CD8-positive, alpha-beta memory T cell (primary cell): Measurements from ENCODE around the gene PLIN5. TPM values are rescaled to one million over a fixed set of nuclear protein-coding genes. Genes with fewer than 3 reads are reported as not detected.
"Not testable (repeated sequence)": the region's sequence is repeated elsewhere in the genome, so short reads cannot be mapped to it uniquely, and the experiment has no call there.

Source experiments
- CTCF ChIA-PET: fragments of 350-600 bp; sonication (Branson Sonifier 250); formaldehyde crosslinking; loops from one replicate; lab custom pipeline; 2021; ENCODE audit warnings: antibody characterized with exemption; lab: Charles Lee
- POLR2A ChIA-PET: fragments of 350-600 bp; sonication (Branson Sonifier 250); formaldehyde crosslinking; loops from one replicate; lab custom pipeline; 2021; ENCODE audit warnings: antibody characterized with exemption; lab: Charles Lee
- DNase-seq, 5 donors: peaks; one replicate each; pipeline versions ENCODE4 v3.0.0 to v3.0.0-alpha.2; 2020 to 2022; ENCODE audit warnings: mixed read lengths in 1 of 5
- H3K27ac ChIP-seq: one replicate; pipeline ENCODE4 v1.7.0; 2013; ENCODE audit warnings: low read depth, mild to moderate bottlenecking, low read length, moderate library complexity
- H3K27me3 ChIP-seq: 2 replicates; pipeline ENCODE4 v1.7.0; 2013; ENCODE audit warnings: low read length, mild to moderate bottlenecking; ENCODE audit not compliant: insufficient read depth, poor library complexity, severe bottlenecking
- H3K36me3 ChIP-seq: 2 replicates; pipeline ENCODE4 v1.7.0; 2013; ENCODE audit warnings: mild to moderate bottlenecking, low read length, moderate library complexity; ENCODE audit not compliant: insufficient read depth
- H3K4me1 ChIP-seq: 2 replicates; pipeline ENCODE4 v1.7.0; 2013; ENCODE audit warnings: mild to moderate bottlenecking, low read length, moderate library complexity; ENCODE audit not compliant: insufficient read depth
- H3K4me3 ChIP-seq: 2 replicates; pipeline ENCODE4 v1.7.0; 2013; ENCODE audit warnings: mild to moderate bottlenecking, low read length
- H3K9me3 ChIP-seq: 2 replicates; pipeline ENCODE4 v1.7.0; 2013; ENCODE audit warnings: mild to moderate bottlenecking, low read length
- H3K27ac Mint-ChIP-seq, 8 donors: one replicate each; pipeline ENCODE4 v1.8.0; 2020 to 2021; ENCODE audit warnings: mixed read lengths in 8 of 8, mild to moderate bottlenecking in 6 of 8, inconsistent platforms in 3 of 8, moderate library complexity in 3 of 8
- H3K27me3 Mint-ChIP-seq, 2 donors: one replicate each; pipeline ENCODE4 v1.8.0; 2020 to 2021; ENCODE audit warnings: mixed read lengths in 2 of 2, mild to moderate bottlenecking in 1 of 2, moderate library complexity in 1 of 2
- H3K36me3 Mint-ChIP-seq, 3 donors: one replicate each; pipeline ENCODE4 v1.8.0; 2020 to 2021; ENCODE audit warnings: mixed read lengths in 3 of 3, inconsistent platforms in 1 of 3, mild to moderate bottlenecking in 1 of 3
- H3K4me1 Mint-ChIP-seq, 3 donors: one replicate each; pipeline ENCODE4 v1.8.0; 2020 to 2021; ENCODE audit warnings: mixed read lengths in 3 of 3, inconsistent platforms in 1 of 3, mild to moderate bottlenecking in 1 of 3
- H3K4me3 Mint-ChIP-seq, 7 donors: one replicate each; pipeline ENCODE4 v1.8.0; 2020 to 2021; ENCODE audit warnings: mixed read lengths in 7 of 7, mild to moderate bottlenecking in 6 of 7, moderate library complexity in 4 of 7, inconsistent platforms in 2 of 7
- H3K9me3 Mint-ChIP-seq, 5 donors: one replicate each; pipeline ENCODE4 v1.8.0; 2020 to 2022; ENCODE audit warnings: mixed read lengths in 5 of 5, mild to moderate bottlenecking in 3 of 5, moderate library complexity in 2 of 5, inconsistent platforms in 1 of 5
- polyA plus RNA-seq: library from polyadenylated mRNA; unstranded; fragments of 300-500 nt; fragmentation: Illumina TruSeq; gene quantifications from one replicate; pipeline ENCODE4 v1.2.3, GENCODE V29; 2021
- total RNA-seq, 2 experiments: library from RNA; stranded (reverse); gene quantifications; one replicate each; pipeline ENCODE4 v1.2.3, GENCODE V29; 2021

The PLIN5 gene
- total and polyA plus RNA-seq, 3 experiments from 2014 or later = 0.29 TPM; not detected in 2

- H3K27ac Mint-ChIP-seq = no peak overlapping the region
- Histone ChIP-seq H3K27me3 (peaks cover 8% of the 10 kb centered on the region), H3K4me3 (no peak overlapping the region), H3K27ac (no peak overlapping the region), H3K4me1 (no peaks in the 10 kb centered on the region), H3K36me3 (no peaks in the 10 kb centered on the region), H3K9me3 (no peaks in the 10 kb centered on the region)
- no peaks in the 10 kb centered on the region for H3K4me1 Mint-ChIP-seq
- no peak overlapping the region for H3K4me3 Mint-ChIP-seq
- ChIA-PET CTCF (interaction anchor here (1.3 to 3.9 kb wide), 2 partner anchors 13 to 65 kb away, joined by 4 to 21 read pairs; no protein-coding TSS in a partner anchor), POLR2A (no interaction called here)
- no peak for DNase-seq
- H3K36me3 Mint-ChIP-seq = no peaks in the 10 kb centered on the region
- no peaks in the 10 kb centered on the region for H3K9me3 Mint-ChIP-seq
- peaks cover 17 to 26% of the 10 kb centered on the region in 2 donors for H3K27me3 Mint-ChIP-seq
Measured at GRCh38 chr19:4571305-4571917, 36.4 kb upstream of the PLIN5 start.

- Histone ChIP-seq H3K4me1 (no peaks in the 10 kb centered on the region), H3K27me3 (peaks cover 8% of the 10 kb centered on the region), H3K27ac (no peak overlapping the region), H3K9me3 (no peaks in the 10 kb centered on the region), H3K4me3 (no peak overlapping the region), H3K36me3 (no peaks in the 10 kb centered on the region)
- Mint-ChIP-seq H3K4me3 (no peak overlapping the region), H3K27me3 (peaks cover 12 to 21% of the 10 kb centered on the region in 2 donors), H3K4me1 (no peaks in the 10 kb centered on the region), H3K9me3 (no peaks in the 10 kb centered on the region), H3K27ac (no peak overlapping the region), H3K36me3 (no peaks in the 10 kb centered on the region)
- no peak for DNase-seq
- ChIA-PET CTCF (interaction anchor here (1.3 to 3.9 kb wide), 2 partner anchors 12 to 66 kb away, joined by 4 to 21 read pairs; no protein-coding TSS in a partner anchor), POLR2A (no interaction called here)
Measured at GRCh38 chr19:4570916-4571304, 35.9 kb upstream of the PLIN5 start.

GRCh38 chr19:4570402-4570801 is 35.4 kb upstream of the PLIN5 start:
- H3K4me3 ChIP-seq = no peak overlapping the region
- no peak overlapping the region for H3K27ac ChIP-seq
- H3K27me3 ChIP-seq = peaks cover 4% of the 10 kb centered on the region
- Mint-ChIP-seq H3K9me3 (no peaks in the 10 kb centered on the region), H3K4me3 (no peak overlapping the region), H3K36me3 (no peaks in the 10 kb centered on the region), H3K27ac (peak overlapping the region in 1 of 8 donors; percentile 26), H3K27me3 (peaks cover 7 to 18% of the 10 kb centered on the region in 2 donors), H3K4me1 (no peaks in the 10 kb centered on the region)
- CTCF ChIA-PET = interaction anchor here (1.3 to 3.9 kb wide), 2 partner anchors 12 to 66 kb away, joined by 4 to 21 read pairs; no protein-coding TSS in a partner anchor
- no peaks in the 10 kb centered on the region for H3K36me3 ChIP-seq
- no peak for DNase-seq
- H3K4me1 ChIP-seq = no peaks in the 10 kb centered on the region
- H3K9me3 ChIP-seq = no peaks in the 10 kb centered on the region
- POLR2A ChIA-PET = no interaction called here

- Histone ChIP-seq H3K9me3 (no peaks in the 10 kb centered on the region), H3K4me3 (no peak overlapping the region), H3K27ac (no peak overlapping the region), H3K36me3 (no peaks in the 10 kb centered on the region), H3K4me1 (no peaks in the 10 kb centered on the region), H3K27me3 (no peaks in the 10 kb centered on the region)
- Mint-ChIP-seq H3K27me3 (peaks cover 6 to 15% of the 10 kb centered on the region in 2 donors), H3K27ac (no peak overlapping the region), H3K4me1 (no peaks in the 10 kb centered on the region), H3K9me3 (no peaks in the 10 kb centered on the region), H3K4me3 (no peak overlapping the region), H3K36me3 (no peaks in the 10 kb centered on the region)
- ChIA-PET POLR2A (no interaction called here), CTCF (interaction anchor here (1.8 to 6.1 kb wide), 2 partner anchors 65 to 68 kb away, joined by 8 to 38 read pairs; no protein-coding TSS in a partner anchor)
- DNase-seq = no peak
Measured at GRCh38 chr19:4568886-4569285, 33.9 kb upstream of the PLIN5 start.

- no peaks in the 10 kb centered on the region for H3K9me3 ChIP-seq
- no peak overlapping the region for H3K4me3 Mint-ChIP-seq
- no peak overlapping the region for H3K4me3 ChIP-seq
- H3K36me3 Mint-ChIP-seq = no peaks in the 10 kb centered on the region
- peak overlapping the region in 1 of 8 donors; percentile 14 for H3K27ac Mint-ChIP-seq
- CTCF ChIA-PET = interaction anchor here (1.3 to 6.1 kb wide), 5 partner anchors 9 to 69 kb away, joined by 3 to 38 read pairs (median 8); no protein-coding TSS in a partner anchor
- H3K27ac ChIP-seq = no peak overlapping the region
- no peaks in the 10 kb centered on the region for H3K9me3 Mint-ChIP-seq
- H3K4me1 ChIP-seq = no peaks in the 10 kb centered on the region
- no peaks in the 10 kb centered on the region for H3K4me1 Mint-ChIP-seq
- peak; percentile 26 to 70 (median 47) for DNase-seq
- peaks cover 6 to 11% of the 10 kb centered on the region in 2 donors for H3K27me3 Mint-ChIP-seq
- H3K27me3 ChIP-seq = no peaks in the 10 kb centered on the region
- H3K36me3 ChIP-seq = no peaks in the 10 kb centered on the region
- POLR2A ChIA-PET = interaction anchor here (0.6 kb wide), 1 partner anchor 224 kb away, joined by 5 read pairs; the partner anchor contains the start of gene FEM1A
Measured at GRCh38 chr19:4567584-4568071, 32.6 kb upstream of the PLIN5 start.

GRCh38 chr19:4566402-4567051 is 31.5 kb upstream of the PLIN5 start:
- Histone ChIP-seq H3K4me3 (no peak overlapping the region), H3K9me3 (no peaks in the 10 kb centered on the region), H3K27me3 (no peaks in the 10 kb centered on the region), H3K27ac (no peak overlapping the region), H3K36me3 (no peaks in the 10 kb centered on the region), H3K4me1 (no peaks in the 10 kb centered on the region)
- Mint-ChIP-seq H3K4me3 (no peak overlapping the region), H3K4me1 (no peaks in the 10 kb centered on the region), H3K36me3 (no peaks in the 10 kb centered on the region), H3K27ac (no peak overlapping the region), H3K9me3 (no peaks in the 10 kb centered on the region), H3K27me3 (peaks cover 6 to 11% of the 10 kb centered on the region in 2 donors)
- ChIA-PET POLR2A (no interaction called here), CTCF (interaction anchor here (1.3 to 6.1 kb wide), 5 partner anchors 10 to 225 kb away, joined by 3 to 38 read pairs (median 4); partner anchors contain the start of gene FEM1A)
- DNase-seq = no peak

- H3K27ac ChIP-seq, POLR2A ChIA-PET, H3K4me1 Mint-ChIP-seq, H3K27ac Mint-ChIP-seq, H3K9me3 ChIP-seq, H3K36me3 ChIP-seq, H3K4me1 ChIP-seq, H3K4me3 Mint-ChIP-seq, H3K36me3 Mint-ChIP-seq, DNase-seq, H3K9me3 Mint-ChIP-seq, H3K27me3 Mint-ChIP-seq, CTCF ChIA-PET, H3K4me3 ChIP-seq, H3K27me3 ChIP-seq: not testable (repeated sequence)
Measured at GRCh38 chr19:4563562-4563961, 28.5 kb upstream of the PLIN5 start.

GRCh38 chr19:4562085-4562484 is 27.1 kb upstream of the PLIN5 start:
- H3K4me3 Mint-ChIP-seq, H3K9me3 Mint-ChIP-seq, H3K4me3 ChIP-seq, H3K27ac Mint-ChIP-seq, CTCF ChIA-PET, H3K27me3 Mint-ChIP-seq, H3K36me3 ChIP-seq, H3K4me1 ChIP-seq, H3K36me3 Mint-ChIP-seq, H3K4me1 Mint-ChIP-seq, DNase-seq, H3K9me3 ChIP-seq, POLR2A ChIA-PET, H3K27ac ChIP-seq, H3K27me3 ChIP-seq: not testable (repeated sequence)
